Hepatocyte (in vitro differentiated cells): ENCODE results near the gene RNF169. TPM values are rescaled to one million over a fixed set of nuclear protein-coding genes. Genes with fewer than 3 reads are reported as not detected.

Experiments used
- DNase-seq: peaks from one replicate; pipeline ENCODE4 v3.0.0-alpha.2; 2016; ENCODE audit warnings: low spot score
- H2AFZ ChIP-seq: fragments of 200-600 bp; sonication (generic); 2 replicates; pipeline ENCODE4 v1.6.0; 2016; ENCODE audit warnings: antibody characterized with exemption, mild to moderate bottlenecking
- H3K27ac ChIP-seq: fragments of 200-600 bp; sonication (generic); 2 replicates; pipeline ENCODE4 v1.5.1; 2016; ENCODE audit warnings: mild to moderate bottlenecking
- H3K27me3 ChIP-seq: fragments of 200-600 bp; sonication (generic); 2 replicates; pipeline ENCODE4 v1.6.1; 2016
- H3K36me3 ChIP-seq: fragments of 200-600 bp; sonication (generic); replicated peaks from 2 replicates; pipeline ENCODE4 v1.5.1; 2016; ENCODE audit warnings: low read depth; ENCODE audit not compliant: insufficient read depth
- H3K4me1 ChIP-seq: fragments of 200-600 bp; sonication (generic); 2 replicates; pipeline ENCODE4 v1.5.1; 2016; ENCODE audit warnings: mild to moderate bottlenecking, moderate library complexity; ENCODE audit not compliant: insufficient read depth
- H3K4me2 ChIP-seq: fragments of 200-600 bp; sonication (generic); 2 replicates; pipeline ENCODE4 v1.6.0; 2016
- H3K4me3 ChIP-seq: fragments of 200-600 bp; sonication (generic); 2 replicates; pipeline ENCODE4 v1.5.1; 2016; ENCODE audit warnings: mild to moderate bottlenecking
- H3K79me2 ChIP-seq: fragments of 200-600 bp; sonication (generic); 2 replicates; pipeline ENCODE4 v1.6.0; 2017; ENCODE audit warnings: mild to moderate bottlenecking
- H3K9me2 ChIP-seq: fragments of 200-600 bp; sonication (generic); replicated peaks from 2 replicates; pipeline ENCODE4 v1.6.0; 2017; ENCODE audit warnings: mild to moderate bottlenecking; ENCODE audit not compliant: insufficient read depth
- H3K9me3 ChIP-seq: fragments of 200-600 bp; sonication (generic); 2 replicates; pipeline ENCODE4 v1.5.1; 2016; ENCODE audit warnings: low read depth, mild to moderate bottlenecking
- H4K20me1 ChIP-seq: fragments of 200-600 bp; sonication (generic); 2 replicates; pipeline ENCODE4 v1.6.0; 2016; ENCODE audit warnings: mild to moderate bottlenecking; ENCODE audit not compliant: insufficient read depth, poor library complexity, severe bottlenecking
- EZH2 ChIP-seq: fragments of 200-600 bp; sonication (generic); IDR thresholded peaks from 2 replicates; pipeline ENCODE4 v1.6.1; 2016; ENCODE audit warnings: antibody characterized with exemption, mild to moderate bottlenecking, borderline replicate concordance
- EZH2phosphoT487 ChIP-seq: fragments of 200-600 bp; sonication (generic); IDR thresholded peaks from one replicate; pipeline ENCODE4 v1.6.1; 2018; ENCODE audit warnings: antibody characterized with exemption, mild to moderate bottlenecking, low read depth, moderate library complexity; ENCODE audit not compliant: unreplicated experiment, severe bottlenecking
- WGBS: methylation state at CpG from one replicate; pipeline ENCODE4 v1.1.6; 2016; ENCODE audit warnings: low lambda C conversion rate; ENCODE audit errors: missing lambda C conversion rate; 5-methylcytosine and 5-hydroxymethylcytosine counted together
- polyA plus RNA-seq: library from polyadenylated mRNA; unstranded; fragments of >200 nt; fragmentation: Nextera tagmentation; extraction: Ambion mirVana; gene quantifications from 2 replicates; pipeline ENCODE4 v1.2.1, GENCODE V29; 2016
- total RNA-seq: library from RNA; depleted of rRNA; stranded (reverse); fragments of >200 nt; gene quantifications from 2 replicates; pipeline ENCODE4 v1.2.3, GENCODE V29; 2014
- TF ChIP-seq, protein P1 (sequence below): fragments of 200-600 bp; sonication (generic); IDR thresholded peaks from 2 replicates; pipeline ENCODE4 v1.5.1; 2016; ENCODE audit warnings: antibody characterized with exemption, mild to moderate bottlenecking; ENCODE audit not compliant: poor library complexity

Gene RNF169
- total and polyA plus RNA-seq, 2 experiments from 2014 or later, result 2.4 to 18.8 TPM

DNA sequence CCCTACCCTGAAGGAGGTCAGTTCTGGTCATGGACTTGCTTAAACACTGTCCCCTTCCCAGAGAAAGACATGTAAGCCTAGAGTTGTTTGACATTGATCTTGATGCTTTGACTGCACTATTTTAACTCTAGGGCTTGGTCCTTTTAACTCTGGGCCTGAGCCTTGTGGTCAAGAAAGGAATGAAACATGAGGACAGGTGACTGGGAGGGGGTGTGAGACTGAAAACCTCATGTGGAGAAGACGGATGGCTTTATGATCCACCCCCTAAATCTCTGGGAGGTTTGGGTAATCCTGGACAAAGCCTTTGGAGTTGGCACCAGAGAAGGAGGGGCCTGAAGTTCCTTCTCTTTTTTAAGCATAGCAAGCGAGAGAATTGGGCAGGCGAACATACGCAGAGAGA is 35.0 kb upstream of the RNF169 start:
- Histone ChIP-seq H3K36me3 (no peaks in the 10 kb centered on the region), H3K27me3 (no peaks in the 10 kb centered on the region), H3K79me2 (no peaks in the 10 kb centered on the region), H2AFZ (no peak overlapping the region), H3K9me2 (no peaks in the 10 kb centered on the region), H3K4me1 (peaks cover 10% of the 10 kb centered on the region), H3K27ac (no peak overlapping the region), H3K4me3 (no peak overlapping the region), H4K20me1 (no peaks in the 10 kb centered on the region), H3K4me2 (no peak overlapping the region), H3K9me3 (no peaks in the 10 kb centered on the region)
- WGBS, result 86% methylated on average over 4 of the region's 4 CpGs
- TF ChIP-seq EZH2 (no peak), EZH2phosphoT487 (no peak)
- TF ChIP-seq, protein P1, sequence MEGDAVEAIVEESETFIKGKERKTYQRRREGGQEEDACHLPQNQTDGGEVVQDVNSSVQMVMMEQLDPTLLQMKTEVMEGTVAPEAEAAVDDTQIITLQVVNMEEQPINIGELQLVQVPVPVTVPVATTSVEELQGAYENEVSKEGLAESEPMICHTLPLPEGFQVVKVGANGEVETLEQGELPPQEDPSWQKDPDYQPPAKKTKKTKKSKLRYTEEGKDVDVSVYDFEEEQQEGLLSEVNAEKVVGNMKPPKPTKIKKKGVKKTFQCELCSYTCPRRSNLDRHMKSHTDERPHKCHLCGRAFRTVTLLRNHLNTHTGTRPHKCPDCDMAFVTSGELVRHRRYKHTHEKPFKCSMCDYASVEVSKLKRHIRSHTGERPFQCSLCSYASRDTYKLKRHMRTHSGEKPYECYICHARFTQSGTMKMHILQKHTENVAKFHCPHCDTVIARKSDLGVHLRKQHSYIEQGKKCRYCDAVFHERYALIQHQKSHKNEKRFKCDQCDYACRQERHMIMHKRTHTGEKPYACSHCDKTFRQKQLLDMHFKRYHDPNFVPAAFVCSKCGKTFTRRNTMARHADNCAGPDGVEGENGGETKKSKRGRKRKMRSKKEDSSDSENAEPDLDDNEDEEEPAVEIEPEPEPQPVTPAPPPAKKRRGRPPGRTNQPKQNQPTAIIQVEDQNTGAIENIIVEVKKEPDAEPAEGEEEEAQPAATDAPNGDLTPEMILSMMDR, result no peak
- DNase-seq, result no peak

DNA sequence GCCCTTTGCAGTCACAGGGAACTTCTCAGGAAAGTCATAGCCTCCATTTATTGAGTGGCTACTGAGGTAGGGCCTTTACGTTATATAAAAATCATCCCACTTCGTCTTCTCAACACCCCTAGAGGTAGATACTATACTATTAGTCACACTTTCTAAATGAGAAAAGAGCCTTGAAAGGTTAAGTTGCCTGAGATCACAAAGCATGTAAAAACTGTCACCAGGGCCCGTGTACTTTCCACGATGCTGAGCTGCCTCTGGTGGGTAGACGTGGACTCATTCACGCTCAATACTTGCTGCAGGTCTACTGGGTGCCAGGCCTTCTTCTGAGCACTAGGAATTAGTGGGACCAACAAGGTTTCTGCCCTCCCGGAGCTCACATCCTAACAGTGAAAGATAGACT is 33.7 kb upstream of the RNF169 start:
- Histone ChIP-seq H3K4me2 (no peak overlapping the region), H3K36me3 (no peaks in the 10 kb centered on the region), H3K4me3 (no peak overlapping the region), H3K27me3 (no peaks in the 10 kb centered on the region), H3K9me3 (no peaks in the 10 kb centered on the region), H2AFZ (no peak overlapping the region), H3K4me1 (peaks cover 9% of the 10 kb centered on the region), H4K20me1 (no peaks in the 10 kb centered on the region), H3K9me2 (no peaks in the 10 kb centered on the region), H3K27ac (no peak overlapping the region), H3K79me2 (no peaks in the 10 kb centered on the region)
- TF ChIP-seq, protein P1, result no peak
- TF ChIP-seq EZH2 (no peak), EZH2phosphoT487 (no peak)
- DNase-seq, result no peak
- 95% methylated on average over 7 of the region's 7 CpGs for WGBS

DNA sequence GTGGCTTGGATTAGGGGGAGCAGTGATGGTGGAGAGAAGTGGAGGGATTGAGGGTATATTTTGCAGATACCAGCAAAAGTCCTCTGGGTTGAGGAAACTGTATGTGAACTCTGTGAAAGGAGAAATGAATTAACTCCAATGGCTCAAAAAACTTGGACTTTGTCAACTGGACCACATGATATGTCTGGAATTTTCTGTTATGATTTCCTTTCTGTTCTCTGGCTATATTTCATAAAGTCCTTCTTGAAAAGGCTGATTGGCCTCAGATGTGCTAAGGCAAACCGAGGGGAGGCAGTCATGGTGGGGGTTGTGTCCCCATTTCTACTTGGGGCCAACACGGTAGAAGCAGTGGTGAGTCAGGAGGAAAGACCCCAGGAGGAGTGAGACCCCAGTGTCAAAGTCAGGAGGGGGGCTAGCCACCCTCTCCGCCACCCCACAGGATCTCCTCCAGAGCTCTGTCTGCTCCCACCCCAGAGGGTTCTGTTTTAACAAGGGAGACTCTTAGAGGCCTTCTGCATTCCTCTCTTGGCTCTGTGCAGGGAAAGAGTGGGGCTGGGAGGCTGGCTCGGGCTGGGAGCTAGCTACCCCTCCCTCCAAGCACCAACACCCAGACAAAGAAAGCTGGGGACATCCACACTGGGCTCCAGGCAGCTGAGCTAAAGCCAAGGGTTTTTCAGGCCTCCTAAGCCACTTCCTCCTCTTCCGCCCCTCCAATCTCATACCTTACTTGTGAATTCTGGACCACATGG is 31.3 kb upstream of the RNF169 start:
- no peak for DNase-seq
- no peaks in the 10 kb centered on the region for H3K9me2 ChIP-seq
- no peaks in the 10 kb centered on the region for H3K79me2 ChIP-seq
- no peak overlapping the region for H3K4me2 ChIP-seq
- H3K4me3 ChIP-seq, result no peak overlapping the region
- 78% methylated on average over 5 of the region's 5 CpGs for WGBS
- no peaks in the 10 kb centered on the region for H4K20me1 ChIP-seq
- no peak overlapping the region for H3K27ac ChIP-seq
- H2AFZ ChIP-seq, result no peak overlapping the region
- H3K36me3 ChIP-seq, result no peaks in the 10 kb centered on the region
- TF ChIP-seq EZH2phosphoT487, result no peak
- TF ChIP-seq, protein P1, result no peak
- TF ChIP-seq EZH2, result no peak
- peaks cover 7% of the 10 kb centered on the region for H3K4me1 ChIP-seq
- no peaks in the 10 kb centered on the region for H3K9me3 ChIP-seq
- H3K27me3 ChIP-seq, result no peaks in the 10 kb centered on the region

GRCh38 chr11:74719011-74719410 is 29.6 kb upstream of the RNF169 start:
- H3K36me3 ChIP-seq, result no peaks in the 10 kb centered on the region
- H3K9me3 ChIP-seq, result no peaks in the 10 kb centered on the region
- H3K4me2 ChIP-seq, result no peak overlapping the region
- H3K4me1 ChIP-seq, result peaks cover 7% of the 10 kb centered on the region
- H4K20me1 ChIP-seq, result no peaks in the 10 kb centered on the region
- whole genome bisulfite sequencing, result 95% methylated on average over 5 of the region's 5 CpGs
- no peak overlapping the region for H3K27ac ChIP-seq
- TF ChIP-seq, protein P1, result no peak
- TF ChIP-seq EZH2phosphoT487 (no peak), EZH2 (no peak)
- no peak overlapping the region for H2AFZ ChIP-seq
- H3K4me3 ChIP-seq, result no peak overlapping the region
- H3K9me2 ChIP-seq, result no peaks in the 10 kb centered on the region
- H3K27me3 ChIP-seq, result no peaks in the 10 kb centered on the region
- no peaks in the 10 kb centered on the region for H3K79me2 ChIP-seq
- no peak for DNase-seq
